Mammary epithelial cell (primary cell): ENCODE data around the gene SIRT1.

Source experiments
- EZH2 ChIP-seq: IDR thresholded peaks from 2 replicates; pipeline ENCODE4 v1.6.1; 2012; ENCODE audit warnings: low read length, inconsistent platforms, borderline replicate concordance
- TF ChIP-seq, protein P1 (sequence below), 2 donors: IDR thresholded peaks in 1 of 2; conservative IDR thresholded peaks in 1 of 2; 2 replicates each; pipeline ENCODE4 v1.5.1; 2011 to 2012; ENCODE audit warnings: inconsistent platforms in 2 of 2, low read length in 2 of 2, mild to moderate bottlenecking in 2 of 2, control low read depth in 1 of 2, low read depth in 1 of 2; ENCODE audit not compliant: insufficient read depth in 1 of 2; ENCODE audit errors: extremely low read depth in 1 of 2

DNA sequence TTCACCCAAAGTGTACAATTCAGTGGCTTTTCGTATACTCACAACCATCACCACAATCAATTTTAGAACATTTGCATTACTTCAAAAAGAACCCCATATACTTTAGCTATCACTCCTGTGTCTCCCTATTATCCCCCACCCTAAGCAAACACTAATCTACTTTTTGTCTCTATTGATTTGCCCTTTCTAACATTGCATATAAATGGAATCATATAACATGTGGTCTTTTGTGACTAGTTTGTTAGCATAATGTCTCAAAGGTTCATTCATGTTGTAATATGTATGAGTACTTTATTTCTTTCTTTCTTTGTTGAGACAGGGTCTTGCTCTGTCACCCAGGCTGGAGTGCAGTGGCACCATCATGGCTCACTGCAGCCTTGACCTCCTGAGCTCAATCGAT is 25.5 kb upstream of the SIRT1 start:
- TF ChIP-seq EZH2, result no peak
- TF ChIP-seq, protein P1, sequence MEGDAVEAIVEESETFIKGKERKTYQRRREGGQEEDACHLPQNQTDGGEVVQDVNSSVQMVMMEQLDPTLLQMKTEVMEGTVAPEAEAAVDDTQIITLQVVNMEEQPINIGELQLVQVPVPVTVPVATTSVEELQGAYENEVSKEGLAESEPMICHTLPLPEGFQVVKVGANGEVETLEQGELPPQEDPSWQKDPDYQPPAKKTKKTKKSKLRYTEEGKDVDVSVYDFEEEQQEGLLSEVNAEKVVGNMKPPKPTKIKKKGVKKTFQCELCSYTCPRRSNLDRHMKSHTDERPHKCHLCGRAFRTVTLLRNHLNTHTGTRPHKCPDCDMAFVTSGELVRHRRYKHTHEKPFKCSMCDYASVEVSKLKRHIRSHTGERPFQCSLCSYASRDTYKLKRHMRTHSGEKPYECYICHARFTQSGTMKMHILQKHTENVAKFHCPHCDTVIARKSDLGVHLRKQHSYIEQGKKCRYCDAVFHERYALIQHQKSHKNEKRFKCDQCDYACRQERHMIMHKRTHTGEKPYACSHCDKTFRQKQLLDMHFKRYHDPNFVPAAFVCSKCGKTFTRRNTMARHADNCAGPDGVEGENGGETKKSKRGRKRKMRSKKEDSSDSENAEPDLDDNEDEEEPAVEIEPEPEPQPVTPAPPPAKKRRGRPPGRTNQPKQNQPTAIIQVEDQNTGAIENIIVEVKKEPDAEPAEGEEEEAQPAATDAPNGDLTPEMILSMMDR (conservative IDR thresholded peaks at IDR 0.05 in 1 of 2, IDR thresholded peaks at IDR 0.05 in 1 of 2; ENCODE audit: extremely low read depth in 1 of 2, insufficient read depth in 1 of 2, low read depth in 1 of 2, low read length in 2 of 2), result no peak
